HG02623 (cell line): ENCODE measurements around the gene CYP24A1.
"Not testable (repeated sequence)": the region's sequence is repeated elsewhere in the genome, so short reads cannot be mapped to it uniquely, and the experiment has no call there.

ENCODE experiments used
- ATAC-seq: cut with Tn5 transposase; IDR thresholded peaks from one replicate; pipeline ENCODE4 v1.9.1; 2021; ENCODE audit warnings: moderate library complexity; ENCODE audit not compliant: unreplicated experiment

CYP24A1 gene

DNA sequence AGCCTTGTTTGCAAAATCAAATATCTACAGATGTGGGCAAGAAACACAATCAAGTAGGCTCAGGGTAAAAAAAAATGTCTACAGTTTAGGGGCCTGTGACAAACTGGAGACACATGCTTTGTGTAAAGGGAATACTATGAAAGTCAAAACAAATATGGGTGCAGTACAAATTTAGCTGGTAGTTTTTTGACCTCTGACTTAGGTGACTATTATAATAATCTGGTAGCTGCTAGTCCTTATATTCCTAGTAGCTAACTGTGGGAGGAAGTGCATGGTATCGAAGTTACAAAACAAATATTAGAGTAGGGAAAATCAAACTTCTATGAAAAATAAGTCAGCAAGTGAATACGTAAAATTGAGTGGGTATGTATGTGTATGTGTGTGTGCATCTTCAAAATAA, 35.4 kb downstream of the CYP24A1 start:
- no peak for ATAC-seq

GRCh38 chr20:54137115-54137514, 36.7 kb downstream of the CYP24A1 start:
- no peak for ATAC-seq

DNA sequence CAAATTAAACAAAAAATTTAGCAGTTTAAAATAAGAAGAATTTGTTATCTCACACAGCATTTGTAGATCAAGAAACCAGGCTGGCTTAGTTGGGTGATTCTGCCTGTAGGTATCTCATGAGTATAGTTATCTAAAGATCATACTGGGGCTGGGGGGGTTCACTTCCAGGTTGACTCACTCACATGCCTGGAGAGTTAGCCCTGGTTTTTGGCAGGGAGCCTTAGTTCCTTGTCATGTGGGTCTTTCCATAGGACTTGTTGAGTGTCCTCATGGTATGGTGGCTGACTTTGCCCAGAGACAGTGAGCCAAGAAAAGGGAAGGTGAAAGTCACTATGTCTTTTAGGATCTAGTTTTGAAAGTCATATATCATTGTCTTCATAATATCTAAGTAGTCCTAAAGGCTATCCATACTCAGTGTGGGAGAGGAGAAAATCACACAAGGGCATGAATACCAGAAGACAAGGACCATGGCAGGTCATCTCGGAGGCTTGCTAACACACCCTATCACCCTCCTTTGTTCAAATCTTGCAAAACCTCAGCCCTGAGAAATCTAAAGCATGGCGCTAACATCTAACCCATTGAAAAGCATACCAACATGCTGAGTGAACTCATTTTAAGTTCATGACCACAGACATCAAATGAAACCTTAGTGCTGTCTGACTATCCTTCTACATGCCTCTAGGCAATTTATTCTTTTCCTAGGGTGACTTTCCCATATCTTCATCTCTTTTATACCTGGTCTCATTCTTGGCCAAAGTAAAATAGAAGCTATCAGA, 39.2 kb downstream of the CYP24A1 start:
- no peak for ATAC-seq

- no peak for ATAC-seq
These were observed 40.1 kb downstream of the CYP24A1 start for GRCh38 chr20:54133434-54134427.

GRCh38 chr20:54132612-54133433, 41.0 kb downstream of the CYP24A1 start:
- no peak for ATAC-seq

GRCh38 chr20:54131675-54132611, 41.8 kb downstream of the CYP24A1 start:
- no peak for ATAC-seq

DNA sequence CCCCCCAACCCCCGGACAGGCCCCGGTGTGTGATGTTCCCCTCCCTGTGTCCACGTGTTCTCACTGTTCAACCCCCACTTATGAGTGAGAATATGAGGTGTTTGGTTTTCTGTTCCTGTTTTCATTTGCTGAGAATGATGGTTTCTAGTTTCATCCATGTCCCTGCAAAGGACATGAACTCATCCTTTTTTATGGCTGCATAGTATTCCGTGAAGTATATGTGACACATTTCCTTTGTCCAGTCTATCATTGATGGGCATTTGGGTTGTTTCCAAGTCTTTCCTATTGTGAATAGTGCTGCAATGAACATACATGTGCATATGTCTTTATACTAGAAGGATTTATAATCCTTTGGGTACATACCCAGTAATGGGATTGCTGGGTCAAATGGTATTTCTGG, 42.7 kb downstream of the CYP24A1 start:
- not testable (repeated sequence) for ATAC-seq

- ATAC-seq, result no peak
These were observed 44.4 kb downstream of the CYP24A1 start for GRCh38 chr20:54129350-54129749.

- ATAC-seq, result no peak
These were observed 45.8 kb downstream of the CYP24A1 start for GRCh38 chr20:54127855-54128574.

GRCh38 chr20:54126806-54127655, 46.8 kb downstream of the CYP24A1 start:
- no peak for ATAC-seq

DNA sequence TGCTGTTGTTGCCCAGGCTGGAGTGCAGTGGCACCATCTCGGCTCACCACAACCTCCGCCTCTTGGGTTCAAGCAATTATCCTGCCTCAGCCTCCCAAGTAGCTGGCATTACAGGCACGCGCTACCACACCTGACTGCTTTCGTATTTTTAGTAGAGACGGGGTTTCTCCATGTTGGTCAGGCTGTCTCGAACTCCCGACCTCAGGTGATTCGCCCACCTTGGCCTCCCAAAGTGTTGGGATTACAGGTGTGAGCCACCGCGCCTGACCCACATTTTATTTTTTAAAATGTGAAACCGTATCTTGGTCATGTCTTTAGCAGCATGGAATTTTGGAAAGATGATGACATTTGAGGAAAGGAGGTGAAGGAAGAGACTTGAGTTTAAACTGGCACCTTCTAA, 47.5 kb downstream of the CYP24A1 start:
- ATAC-seq, result not testable (repeated sequence)

DNA sequence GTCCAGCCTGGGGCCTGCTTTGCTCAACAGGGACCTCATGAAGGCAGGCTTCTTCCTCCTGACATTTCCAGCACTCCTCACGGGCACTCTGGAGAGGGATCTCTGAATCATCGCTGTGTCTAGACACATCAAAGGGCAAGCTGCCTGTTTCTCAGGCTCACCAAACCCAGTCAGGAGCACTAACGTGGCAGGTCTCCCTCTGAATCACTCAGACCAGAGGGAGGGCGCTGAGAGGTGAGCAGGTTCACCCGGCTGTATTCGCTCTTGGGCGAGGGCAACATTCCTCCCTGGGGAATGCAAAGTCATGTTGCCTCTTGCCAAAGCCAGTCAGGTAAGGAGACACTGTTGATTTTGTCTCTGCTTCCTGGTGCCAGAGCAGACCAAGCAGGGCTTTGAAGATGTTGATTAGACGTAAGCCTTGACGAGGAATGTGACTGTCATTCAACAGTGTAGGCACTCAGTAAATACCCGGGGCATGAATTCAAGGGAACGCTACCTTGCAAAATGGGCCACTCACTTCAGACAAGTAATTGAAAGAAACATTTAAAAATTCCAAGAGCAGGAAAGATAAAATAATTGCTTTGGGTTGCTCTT, 50.1 kb downstream of the CYP24A1 start:
- no peak for ATAC-seq

GRCh38 chr20:54122681-54123586, 50.9 kb downstream of the CYP24A1 start:
- ATAC-seq, result no peak

GRCh38 chr20:54122189-54122588, 51.6 kb downstream of the CYP24A1 start:
- ATAC-seq, result no peak

- no peak for ATAC-seq
These were observed 54.0 kb downstream of the CYP24A1 start for GRCh38 chr20:54119744-54120143.

DNA sequence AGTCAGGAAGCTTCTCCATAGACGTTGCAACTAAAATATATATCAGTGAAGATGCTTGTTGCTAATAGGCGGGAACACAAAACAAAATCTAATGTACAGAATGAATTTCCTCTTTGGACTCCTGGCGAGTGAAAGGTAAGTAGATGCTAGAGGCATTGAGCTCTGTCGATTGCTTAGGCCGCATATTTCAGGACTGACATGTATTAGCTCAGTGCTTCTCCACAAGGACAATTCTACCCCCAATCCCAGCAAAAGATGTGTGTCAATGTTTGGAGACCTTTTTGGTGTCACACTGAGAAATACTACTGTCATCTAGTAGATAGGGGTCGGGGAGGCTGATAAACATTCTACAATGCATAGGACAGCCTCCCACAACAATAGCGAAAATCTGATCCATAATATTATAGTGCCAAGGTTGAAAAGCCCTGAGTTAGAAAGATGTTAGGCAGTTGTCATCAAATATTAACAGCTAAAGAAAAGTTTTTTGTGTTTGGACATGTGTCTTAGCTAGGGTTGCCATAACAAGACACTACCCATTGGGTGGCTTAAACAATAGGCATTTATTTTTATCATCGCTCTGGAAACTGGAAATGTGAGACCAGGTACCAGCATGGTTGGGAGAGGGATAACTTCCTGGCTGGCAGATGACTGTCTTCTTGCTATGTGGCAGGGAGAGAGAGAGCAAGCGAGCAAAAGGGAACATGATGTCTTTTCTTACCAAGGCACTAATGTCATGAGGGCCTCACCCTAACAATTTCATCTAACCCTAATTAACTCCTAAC, 55.4 kb downstream of the CYP24A1 start:
- no peak for ATAC-seq
